Epithelial cell of proximal tubule (primary cell): ENCODE results near the gene SLC36A1. TPM values are rescaled to one million over a fixed set of nuclear protein-coding genes. Genes with fewer than 3 reads are reported as not detected.
A peak's percentile ranks its signal among the peaks of the same experiment; 100 is the strongest.

Source experiments
- DNase-seq: peaks from one replicate; pipeline ENCODE4 v3.0.0-alpha.2; 2011; ENCODE audit warnings: low read depth
- H3K4me3 ChIP-seq: 2 replicates; pipeline ENCODE4 v1.5.1; 2011; ENCODE audit warnings: low read depth, mild to moderate bottlenecking, low read length
- total RNA-seq: library from RNA; depleted of rRNA; stranded (reverse); fragments of >200 nt; gene quantifications from 2 replicates; pipeline ENCODE4 v1.2.3, GENCODE V29; 2015
- TF ChIP-seq, protein P1 (sequence below): conservative IDR thresholded peaks from 2 replicates; pipeline ENCODE4 v1.5.1; 2012; ENCODE audit warnings: low read depth, mild to moderate bottlenecking, low read length

SLC36A1 gene
- total RNA-seq = 2.4 and 4.6 TPM in 2 replicates

DNA sequence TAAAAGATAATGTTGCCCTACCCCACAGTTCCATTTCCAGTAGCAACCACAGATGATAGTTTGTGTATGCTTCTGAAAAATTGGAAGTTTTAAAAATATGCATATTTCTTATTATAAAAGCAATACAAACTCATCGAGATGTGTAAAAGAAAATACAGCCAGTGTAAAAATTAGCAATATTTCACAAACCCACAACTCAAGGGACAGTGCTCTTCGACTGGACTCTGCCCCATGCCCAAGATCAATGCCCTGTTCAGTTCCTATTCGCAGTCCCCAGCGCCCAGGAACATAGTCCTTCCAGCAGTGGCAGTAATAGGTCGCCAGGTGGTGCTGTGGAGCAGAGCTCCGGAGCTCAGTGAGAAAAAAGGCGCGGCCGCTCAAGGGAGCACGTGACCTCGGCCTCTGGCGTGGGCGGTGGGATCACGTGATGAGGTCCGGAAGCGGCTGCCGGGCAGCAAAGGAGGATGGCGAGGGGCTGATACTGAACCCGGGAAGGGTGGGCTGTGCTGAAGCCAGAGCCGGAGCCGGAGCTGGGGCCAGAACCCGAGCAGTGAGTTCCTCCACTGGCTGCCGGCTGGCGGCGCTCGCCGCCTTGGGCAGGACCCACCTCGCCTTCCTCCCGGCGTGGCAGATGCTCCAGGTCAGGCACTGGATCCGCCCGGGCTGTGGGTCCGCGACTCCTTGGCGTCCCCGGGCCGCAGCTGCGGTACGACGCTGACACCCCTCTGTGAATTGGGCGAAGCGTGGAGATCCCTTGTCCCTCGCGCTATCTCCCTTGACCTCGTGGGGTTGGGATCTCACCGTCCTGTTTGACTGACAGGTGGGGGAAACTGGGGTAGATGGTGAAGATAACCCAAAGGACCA is at the start of gene SLC36A1:
SLC36A1 (plus strand) TSS at position 430 of the 864 bp plus-strand sequence. CDS start 11,190 bp downstream, outside the sequence.
- TF ChIP-seq, protein P1, sequence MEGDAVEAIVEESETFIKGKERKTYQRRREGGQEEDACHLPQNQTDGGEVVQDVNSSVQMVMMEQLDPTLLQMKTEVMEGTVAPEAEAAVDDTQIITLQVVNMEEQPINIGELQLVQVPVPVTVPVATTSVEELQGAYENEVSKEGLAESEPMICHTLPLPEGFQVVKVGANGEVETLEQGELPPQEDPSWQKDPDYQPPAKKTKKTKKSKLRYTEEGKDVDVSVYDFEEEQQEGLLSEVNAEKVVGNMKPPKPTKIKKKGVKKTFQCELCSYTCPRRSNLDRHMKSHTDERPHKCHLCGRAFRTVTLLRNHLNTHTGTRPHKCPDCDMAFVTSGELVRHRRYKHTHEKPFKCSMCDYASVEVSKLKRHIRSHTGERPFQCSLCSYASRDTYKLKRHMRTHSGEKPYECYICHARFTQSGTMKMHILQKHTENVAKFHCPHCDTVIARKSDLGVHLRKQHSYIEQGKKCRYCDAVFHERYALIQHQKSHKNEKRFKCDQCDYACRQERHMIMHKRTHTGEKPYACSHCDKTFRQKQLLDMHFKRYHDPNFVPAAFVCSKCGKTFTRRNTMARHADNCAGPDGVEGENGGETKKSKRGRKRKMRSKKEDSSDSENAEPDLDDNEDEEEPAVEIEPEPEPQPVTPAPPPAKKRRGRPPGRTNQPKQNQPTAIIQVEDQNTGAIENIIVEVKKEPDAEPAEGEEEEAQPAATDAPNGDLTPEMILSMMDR = peak; percentile 97
- DNase-seq = no peak

GRCh38 chr5:151405334-151406160 is 41.9 kb upstream of the SLC36A1 start:
- TF ChIP-seq, protein P1 = no peak
- DNase-seq = no peak
- H3K4me3 ChIP-seq = no peak overlapping the region

More for the DNA sequence above, at the start of gene SLC36A1:
- H3K4me3 ChIP-seq = peak within 1 kb of the TSS; percentile 96

GRCh38 chr5:151406322-151406947 is 41.0 kb upstream of the SLC36A1 start:
- H3K4me3 ChIP-seq = no peak overlapping the region
- no peak for DNase-seq
- TF ChIP-seq, protein P1 = peak; percentile 83

DNA sequence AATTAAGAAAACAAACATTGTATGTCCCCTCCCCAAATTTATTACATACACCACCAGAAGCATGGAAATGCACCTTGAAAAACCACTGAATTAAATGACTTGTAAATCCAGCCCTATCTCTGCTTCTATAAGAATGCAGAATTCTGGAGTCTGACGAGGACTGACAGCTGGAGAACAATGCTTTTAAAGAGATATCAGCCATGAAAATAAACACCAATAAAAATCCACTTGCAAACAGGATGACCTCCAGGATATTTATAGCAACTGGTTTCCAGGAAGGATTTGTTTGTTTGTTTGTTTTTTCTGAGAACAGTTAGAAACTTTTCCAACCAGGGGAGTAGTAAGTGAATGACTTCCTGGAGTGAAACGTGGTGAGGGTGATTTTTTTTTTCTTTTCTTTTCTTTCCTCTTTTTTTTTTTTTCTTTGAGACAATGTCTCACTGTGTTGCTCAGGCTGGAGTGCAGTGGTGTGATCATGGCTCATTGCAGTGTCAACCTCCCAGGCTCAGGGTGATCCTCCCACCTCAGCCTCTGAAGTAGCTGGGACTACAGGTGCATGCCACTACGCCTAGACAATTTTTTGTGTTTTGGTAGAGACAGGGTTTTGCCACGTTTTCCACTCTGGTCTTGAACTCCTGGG is 38.7 kb upstream of the SLC36A1 start:
- DNase-seq = no peak
- TF ChIP-seq, protein P1 = no peak
- no peak overlapping the region for H3K4me3 ChIP-seq

DNA sequence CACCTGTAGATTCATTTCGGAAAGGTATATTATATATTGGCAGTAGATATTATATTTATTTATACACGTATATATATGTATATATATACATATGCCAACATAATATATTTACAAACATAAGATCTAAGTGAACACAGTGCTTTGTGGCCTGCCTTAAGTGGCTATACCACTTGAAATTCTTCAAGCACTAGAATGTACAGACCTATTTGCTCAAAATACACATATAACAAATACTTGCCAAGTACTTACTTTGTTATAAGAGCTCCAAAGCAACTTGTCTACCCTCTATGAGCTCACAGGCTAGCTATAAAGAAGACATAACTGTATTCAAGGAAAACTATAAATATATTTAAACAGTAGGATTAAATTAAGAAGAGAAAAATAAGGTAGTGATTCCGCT is 33.6 kb upstream of the SLC36A1 start:
- TF ChIP-seq, protein P1 = no peak
- no peak overlapping the region for H3K4me3 ChIP-seq
- no peak for DNase-seq

- TF ChIP-seq, protein P1 = no peak
- no peak for DNase-seq
- no peak overlapping the region for H3K4me3 ChIP-seq
Measured at GRCh38 chr5:151414536-151414935, 32.9 kb upstream of the SLC36A1 start.
